NCI-H510A (cell line): ENCODE data around the gene TUT4.
A peak's percentile ranks its signal among the peaks of the same experiment; 100 is the strongest.

Experiments used
- DNase-seq: peaks from one replicate; lab custom pipeline; 2025; lab: John Stamatoyannopoulos, UW

The TUT4 gene

GRCh38 chr1:52533713-52534112 is 19.2 kb downstream of the TUT4 start:
- no peak for DNase-seq

- DNase-seq = no peak
Observed at GRCh38 chr1:52532731-52533327, 20.1 kb downstream of the TUT4 start.

GRCh38 chr1:52532247-52532646 is 20.6 kb downstream of the TUT4 start:
- DNase-seq = no peak

GRCh38 chr1:52531249-52531872 is 21.5 kb downstream of the TUT4 start:
- DNase-seq = no peak

- no peak for DNase-seq
Observed at GRCh38 chr1:52530563-52531144, 22.2 kb downstream of the TUT4 start.

DNA sequence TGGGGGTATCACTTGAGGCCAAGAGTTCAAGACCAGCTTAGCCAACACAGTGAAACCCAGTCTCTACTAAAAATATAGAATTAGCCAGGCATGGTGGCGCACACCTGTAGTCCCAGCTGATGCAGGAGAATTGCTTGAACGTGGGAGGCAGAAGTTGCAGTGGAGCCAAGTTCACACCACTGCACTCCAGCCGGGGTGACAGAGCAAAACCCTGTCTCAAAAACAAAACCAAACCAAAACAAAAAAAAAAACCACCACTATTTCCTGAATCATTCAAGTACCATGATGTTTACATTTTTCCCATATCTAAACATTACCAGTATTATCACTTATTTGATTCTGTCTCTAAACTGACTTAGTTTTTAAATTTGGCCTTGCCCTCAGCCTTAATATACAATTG is 29.5 kb downstream of the TUT4 start:
- no peak for DNase-seq

DNA sequence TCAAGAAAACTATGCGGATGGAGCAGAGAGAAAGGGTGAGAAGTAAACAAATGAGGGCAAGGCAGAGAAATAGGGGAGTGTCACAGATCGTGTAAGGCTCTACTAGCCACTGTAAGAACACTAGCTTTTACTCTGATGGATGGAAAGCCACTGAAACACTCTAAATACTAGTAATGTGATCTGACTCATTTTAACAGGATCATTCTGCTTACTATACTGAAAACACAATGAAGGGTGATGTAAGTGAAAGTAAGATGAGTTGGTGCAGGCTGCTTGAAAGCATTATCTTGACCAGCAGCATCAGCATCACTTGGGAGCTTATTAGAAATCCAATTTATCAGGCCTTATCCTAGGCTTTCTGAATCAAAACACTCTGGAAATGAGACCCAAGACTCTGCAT is 32.7 kb downstream of the TUT4 start:
- DNase-seq = no peak

DNA sequence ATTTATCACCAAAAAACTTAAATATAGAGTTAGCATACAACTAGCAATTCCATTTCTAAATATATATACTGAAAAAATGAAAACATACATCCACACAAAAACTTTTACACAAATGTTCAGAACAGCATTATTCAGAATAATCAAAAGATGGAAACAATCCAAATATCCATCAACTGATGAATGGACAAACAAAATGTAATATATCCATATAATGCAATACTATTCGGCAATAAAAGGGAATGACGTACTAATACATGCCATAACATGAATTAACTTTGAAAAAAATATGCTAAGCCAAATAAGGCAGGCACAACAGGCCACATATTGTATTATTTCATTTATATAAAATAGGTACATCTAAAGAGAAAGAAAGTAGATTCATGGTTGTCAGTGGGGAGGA is 33.9 kb downstream of the TUT4 start:
- no peak for DNase-seq

- DNase-seq = no peak
Observed at GRCh38 chr1:52511851-52512615, 40.9 kb downstream of the TUT4 start.

- no peak for DNase-seq
Observed at GRCh38 chr1:52511439-52511838, 41.5 kb downstream of the TUT4 start.

- no peak for DNase-seq
Observed at GRCh38 chr1:52506920-52507546, 45.9 kb downstream of the TUT4 start.

DNA sequence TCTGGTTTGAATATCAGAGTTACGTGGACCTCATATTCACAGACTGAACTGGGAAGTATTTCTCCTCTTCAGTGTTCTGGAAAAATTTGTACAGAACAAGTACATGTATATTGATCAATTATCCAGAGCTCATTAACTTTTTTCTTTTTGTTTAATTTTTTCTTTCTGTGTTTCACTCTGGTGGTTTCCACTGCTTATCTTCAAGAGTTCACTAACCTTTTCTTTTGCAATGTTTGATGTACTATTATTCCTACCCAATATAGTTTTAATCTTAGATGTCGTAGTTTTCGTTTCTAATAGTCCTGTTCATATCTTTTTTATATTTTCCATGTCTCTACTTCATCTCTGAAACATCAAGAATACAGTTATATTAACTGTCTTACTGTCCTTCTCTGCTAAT is 46.5 kb downstream of the TUT4 start:
- no peak for DNase-seq

DNA sequence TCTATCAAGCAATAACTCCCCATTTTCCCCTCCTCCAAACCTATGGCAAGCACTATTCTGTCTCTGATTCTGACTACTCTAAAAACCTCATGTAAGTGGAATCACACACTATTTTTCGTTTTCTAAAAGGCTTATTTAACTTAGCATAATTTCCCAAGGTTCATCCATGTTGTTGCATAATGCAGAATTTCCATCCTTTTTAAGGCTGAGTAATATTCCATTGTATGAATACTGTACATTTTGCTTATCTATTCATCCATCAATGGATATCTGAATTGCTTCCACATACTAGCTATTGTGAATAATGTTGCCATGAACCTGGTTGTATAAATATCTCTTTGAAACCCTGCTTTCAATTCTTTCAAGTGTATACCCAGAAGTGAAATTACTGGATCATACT is 48.2 kb downstream of the TUT4 start:
- DNase-seq = no peak

DNA sequence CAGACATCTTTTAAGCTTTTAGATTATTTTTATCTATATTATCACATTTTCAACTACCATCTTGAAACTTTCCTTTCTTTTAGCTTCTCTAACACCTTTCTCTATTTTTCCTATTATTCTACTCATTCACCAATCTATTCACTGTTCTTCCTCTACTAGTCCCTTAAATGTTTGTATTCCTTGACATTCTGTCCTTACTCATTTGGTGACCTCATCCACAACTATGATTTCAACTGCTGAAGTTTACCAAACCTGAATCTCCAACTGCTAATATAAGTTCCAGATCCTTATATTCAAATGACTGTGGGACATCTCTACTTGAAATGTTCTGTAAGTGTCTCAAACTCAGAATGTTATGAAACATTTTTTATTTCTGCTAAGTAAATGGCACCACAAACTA is 49.2 kb downstream of the TUT4 start:
- DNase-seq = no peak

DNA sequence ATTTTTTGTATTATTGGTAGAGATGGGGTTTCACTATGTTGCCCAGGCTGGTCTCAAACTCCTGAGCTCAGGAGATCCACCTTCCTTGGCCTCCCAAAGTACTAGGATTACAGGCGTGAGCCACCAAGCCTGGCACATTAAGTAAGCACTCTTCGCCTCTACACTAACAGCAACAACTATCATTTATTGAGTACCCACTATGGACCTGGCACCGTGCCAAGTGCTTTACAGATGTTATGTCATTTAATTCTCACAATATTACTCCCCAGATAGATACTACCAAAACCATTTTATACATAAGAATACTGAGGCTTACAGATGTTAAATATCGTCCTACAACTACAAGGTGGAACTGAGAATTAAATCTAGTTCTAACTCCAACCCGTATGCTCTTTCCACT is 50.1 kb downstream of the TUT4 start:
- peak; percentile 3 for DNase-seq

GRCh38 chr1:52487632-52488031 is 65.3 kb downstream of the TUT4 start:
- DNase-seq = no peak

GRCh38 chr1:52482326-52483004 is 70.4 kb downstream of the TUT4 start:
- DNase-seq = no peak

- DNase-seq = no peak
Observed at GRCh38 chr1:52479076-52479475, 73.8 kb downstream of the TUT4 start.

DNA sequence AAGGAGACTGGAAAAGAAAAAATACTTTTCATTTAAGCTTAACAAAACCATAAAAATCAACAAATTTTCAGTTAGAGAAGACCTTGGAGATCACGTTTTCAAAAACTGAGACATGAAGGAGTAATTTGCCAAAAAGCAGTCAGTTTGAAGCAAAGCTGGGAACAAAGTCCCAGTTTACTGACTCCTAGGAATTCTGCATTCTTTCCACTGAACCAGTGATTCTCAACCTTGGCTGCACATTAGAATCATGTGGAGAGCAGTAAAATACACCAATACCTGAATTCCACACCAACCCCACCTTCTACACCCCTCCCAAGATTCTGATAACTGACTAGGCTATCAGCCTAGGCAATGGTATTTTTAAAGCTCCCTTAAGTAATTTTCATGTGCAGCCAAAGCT is 75.0 kb downstream of the TUT4 start:
- no peak for DNase-seq

GRCh38 chr1:52476943-52477342 is 75.9 kb downstream of the TUT4 start:
- no peak for DNase-seq

DNA sequence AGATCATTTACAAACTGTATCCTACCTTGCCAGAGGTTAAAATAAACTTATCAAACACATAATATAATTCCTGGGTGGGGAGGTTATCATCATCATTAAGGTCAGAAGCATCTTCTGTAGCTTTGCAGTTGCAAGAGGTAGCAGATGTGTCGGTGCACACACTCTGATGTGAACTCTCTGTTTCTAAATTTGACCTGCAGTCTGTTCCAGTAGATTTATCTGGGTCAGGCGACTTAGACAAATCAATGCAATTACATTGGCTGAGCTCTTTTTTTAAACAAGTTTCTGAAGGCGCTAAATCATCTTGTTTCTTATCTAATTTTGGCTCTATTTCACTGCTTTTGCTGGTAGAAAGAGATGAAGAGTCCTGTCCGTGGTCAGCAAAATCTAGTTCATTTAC is 78.1 kb downstream of the TUT4 start:
- DNase-seq = no peak

DNA sequence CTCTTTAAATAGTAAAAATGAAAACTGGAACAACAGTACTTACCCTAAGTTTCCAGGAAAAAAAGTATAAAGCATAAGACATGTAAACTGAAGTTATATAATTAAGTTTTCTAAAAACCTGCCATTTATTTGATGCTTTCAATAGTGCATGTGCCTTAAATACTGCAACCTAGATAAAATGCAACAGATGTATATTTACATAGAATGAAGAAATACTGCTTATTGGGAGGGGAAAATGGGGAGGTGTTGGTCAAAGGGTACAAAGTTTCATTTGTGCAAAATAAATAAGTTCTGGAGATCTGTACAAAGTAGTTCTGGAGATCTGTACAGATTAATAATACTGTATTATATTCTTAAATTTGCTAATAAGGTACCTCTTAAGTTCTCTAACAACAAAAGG is 79.9 kb downstream of the TUT4 start:
- no peak for DNase-seq
